ENCODE results near the gene HAX1.

The HAX1 gene

DNA sequence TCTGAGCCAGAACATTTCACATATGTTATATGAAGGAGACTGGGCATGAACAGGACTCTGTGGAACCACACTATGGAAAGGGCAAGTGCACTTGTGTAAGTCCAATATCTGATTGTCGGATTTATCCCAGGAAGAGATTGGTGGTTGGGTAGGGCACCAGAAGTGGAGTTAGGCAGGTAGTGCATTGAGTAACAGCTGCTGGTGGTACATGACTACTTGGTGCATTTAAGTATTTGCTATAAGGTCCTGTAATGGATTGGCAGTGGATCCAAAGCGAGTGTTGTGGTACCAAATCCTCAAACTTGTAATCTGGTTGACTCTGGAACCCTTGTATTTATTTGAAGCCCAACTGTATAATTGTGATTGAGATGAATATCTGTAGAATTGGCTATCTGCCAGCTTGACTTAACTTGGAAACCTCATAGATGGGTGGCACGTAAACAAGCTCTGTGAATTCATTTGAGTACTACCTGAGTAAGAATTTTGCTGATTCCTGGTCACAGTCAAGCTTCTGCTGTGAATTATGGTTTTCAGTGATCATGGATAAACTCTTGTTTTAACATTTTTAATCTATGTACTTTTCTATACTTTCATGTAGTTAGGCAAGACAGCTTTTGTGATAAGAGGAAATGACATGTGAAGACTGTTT lies 30.6 kb upstream of the HAX1 start:
- Histone ChIP-seq H3K27me3 (no peaks in the 10 kb centered on the region), H3K4me3 (no peak overlapping the region), H3K9me3 (no peaks in the 10 kb centered on the region), H3K4me1 (no peaks in the 10 kb centered on the region), H3K36me3 (peaks cover 62 to 100% (median 93%) of the 10 kb centered on the region in 3 donors), H3K27ac (no peak overlapping the region)
- DNase-seq: no peak
- TF ChIP-seq, protein P1, sequence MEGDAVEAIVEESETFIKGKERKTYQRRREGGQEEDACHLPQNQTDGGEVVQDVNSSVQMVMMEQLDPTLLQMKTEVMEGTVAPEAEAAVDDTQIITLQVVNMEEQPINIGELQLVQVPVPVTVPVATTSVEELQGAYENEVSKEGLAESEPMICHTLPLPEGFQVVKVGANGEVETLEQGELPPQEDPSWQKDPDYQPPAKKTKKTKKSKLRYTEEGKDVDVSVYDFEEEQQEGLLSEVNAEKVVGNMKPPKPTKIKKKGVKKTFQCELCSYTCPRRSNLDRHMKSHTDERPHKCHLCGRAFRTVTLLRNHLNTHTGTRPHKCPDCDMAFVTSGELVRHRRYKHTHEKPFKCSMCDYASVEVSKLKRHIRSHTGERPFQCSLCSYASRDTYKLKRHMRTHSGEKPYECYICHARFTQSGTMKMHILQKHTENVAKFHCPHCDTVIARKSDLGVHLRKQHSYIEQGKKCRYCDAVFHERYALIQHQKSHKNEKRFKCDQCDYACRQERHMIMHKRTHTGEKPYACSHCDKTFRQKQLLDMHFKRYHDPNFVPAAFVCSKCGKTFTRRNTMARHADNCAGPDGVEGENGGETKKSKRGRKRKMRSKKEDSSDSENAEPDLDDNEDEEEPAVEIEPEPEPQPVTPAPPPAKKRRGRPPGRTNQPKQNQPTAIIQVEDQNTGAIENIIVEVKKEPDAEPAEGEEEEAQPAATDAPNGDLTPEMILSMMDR (IDR thresholded peaks at IDR 0.05): no peak
- intact Hi-C loops (cut with DNase I; ENCODE audit: low total_unique reads): no loop called here

DNA sequence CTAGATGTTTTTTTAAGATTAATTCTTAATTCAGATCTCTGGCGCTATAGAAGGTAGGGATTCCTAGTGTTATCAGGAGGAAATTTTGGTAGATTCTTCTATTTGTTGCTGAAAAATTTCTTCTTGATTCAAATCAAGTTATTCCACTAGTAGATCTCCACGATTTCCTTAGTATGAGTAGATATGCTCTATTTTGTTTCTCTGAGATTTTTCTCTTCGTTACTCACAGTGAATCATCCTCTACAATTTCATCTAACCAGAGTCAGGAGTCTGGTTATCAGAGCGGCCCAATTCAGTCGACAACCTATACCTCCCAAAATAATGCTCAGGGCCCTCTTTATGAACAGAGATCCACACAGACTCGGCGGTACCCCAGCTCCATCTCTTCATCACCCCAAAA lies 18.8 kb upstream of the HAX1 start:
- H3K4me1 ChIP-seq: no peaks in the 10 kb centered on the region
- no peak overlapping the region for H3K4me3 ChIP-seq
- no peaks in the 10 kb centered on the region for H3K27me3 ChIP-seq
- no peak overlapping the region for H3K27ac ChIP-seq
- no peak for DNase-seq
- TF ChIP-seq, protein P1 (IDR thresholded peaks at IDR 0.05): no peak
- H3K36me3 ChIP-seq: peaks cover 99 to 100% (median 100%) of the 10 kb centered on the region in 3 donors
- intact Hi-C loops (cut with DNase I; ENCODE audit: low total_unique reads): no loop called here
- H3K9me3 ChIP-seq: no peaks in the 10 kb centered on the region

DNA sequence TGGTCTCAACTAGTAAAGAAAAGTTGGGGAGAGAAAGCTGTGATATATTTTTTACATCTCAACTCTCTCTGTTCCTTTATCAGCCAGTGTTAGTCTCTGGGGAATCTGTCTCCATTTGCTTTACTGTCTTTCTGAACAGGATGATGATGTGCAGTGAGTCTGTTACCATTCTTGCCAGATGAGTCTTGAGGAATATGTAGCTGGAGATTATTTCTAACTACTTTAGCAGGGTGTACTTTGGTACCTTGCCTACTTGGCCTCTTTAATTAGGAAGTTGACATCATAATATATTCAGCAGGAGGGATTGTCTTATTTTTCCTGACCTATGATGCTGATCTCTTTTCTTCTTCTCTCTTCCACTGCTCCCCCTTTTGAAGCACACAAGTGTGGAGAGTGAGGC lies 15.7 kb upstream of the HAX1 start:
- Histone ChIP-seq H3K4me3 (no peak overlapping the region), H3K27ac (no peak overlapping the region), H3K36me3 (peaks cover 100% of the 10 kb centered on the region in 3 donors), H3K9me3 (no peaks in the 10 kb centered on the region), H3K4me1 (no peaks in the 10 kb centered on the region), H3K27me3 (no peaks in the 10 kb centered on the region)
- no peak for DNase-seq
- TF ChIP-seq, protein P1 (IDR thresholded peaks at IDR 0.05): no peak
- intact Hi-C loops (cut with DNase I; ENCODE audit: low total_unique reads): no loop called here

GRCh38 chr1:154258784-154259183 lies 13.6 kb upstream of the HAX1 start:
- Histone ChIP-seq H3K4me1 (no peaks in the 10 kb centered on the region), H3K4me3 (no peak overlapping the region), H3K9me3 (no peaks in the 10 kb centered on the region), H3K27ac (no peak overlapping the region), H3K36me3 (peaks cover 97 to 100% (median 100%) of the 10 kb centered on the region in 3 donors), H3K27me3 (no peaks in the 10 kb centered on the region)
- intact Hi-C loops (cut with DNase I; ENCODE audit: low total_unique reads): no loop called here
- DNase-seq: no peak
- TF ChIP-seq, protein P1 (IDR thresholded peaks at IDR 0.05): no peak

DNA sequence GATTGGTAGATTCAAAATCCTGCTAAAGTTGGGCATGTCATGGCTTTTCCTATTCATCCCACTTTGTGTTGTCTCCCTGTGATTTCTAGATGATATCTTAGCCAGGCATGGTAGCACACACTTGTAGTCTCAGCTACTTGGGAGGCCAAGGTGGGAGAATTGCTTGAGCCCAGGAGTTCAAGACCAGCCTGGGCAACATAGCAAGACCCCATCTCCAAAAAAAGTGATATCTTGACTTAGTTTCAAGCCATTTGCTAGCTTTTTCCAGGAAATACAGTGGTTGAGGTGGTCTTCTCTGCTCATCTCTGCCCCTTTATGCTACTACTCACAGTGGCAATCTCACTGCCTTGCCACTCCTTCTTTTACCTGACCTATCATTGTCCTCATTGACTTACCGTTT lies 12.3 kb upstream of the HAX1 start:
- Histone ChIP-seq H3K9me3 (no peaks in the 10 kb centered on the region), H3K27me3 (no peaks in the 10 kb centered on the region), H3K4me1 (no peaks in the 10 kb centered on the region), H3K4me3 (no peak overlapping the region), H3K36me3 (peaks cover 90 to 99% (median 94%) of the 10 kb centered on the region in 3 donors), H3K27ac (no peak overlapping the region)
- intact Hi-C loops (cut with DNase I; ENCODE audit: low total_unique reads): loop anchor here (10.0 kb wide), 1 partner anchor 455 kb away; no protein-coding TSS in a partner anchor
- DNase-seq: no peak
- TF ChIP-seq, protein P1 (IDR thresholded peaks at IDR 0.05): no peak
